GM23248 (cell line): Measurements from ENCODE around the gene MAGEA11.
"Not testable (repeated sequence)": the region's sequence is repeated elsewhere in the genome, so short reads cannot be mapped to it uniquely, and the experiment has no call there.

Experiments
- EZH2 ChIP-seq: fragments of 200-600 bp; sonication (generic); IDR thresholded peaks from 2 replicates; pipeline ENCODE4 v1.6.1; 2018; ENCODE audit warnings: antibody characterized with exemption, mild to moderate bottlenecking; ENCODE audit not compliant: insufficient read depth, poor library complexity, severe bottlenecking
- EZH2phosphoT487 ChIP-seq: fragments of 200-600 bp; sonication (generic); IDR thresholded peaks from 2 replicates; pipeline ENCODE4 v1.6.1; 2018; ENCODE audit warnings: antibody characterized with exemption, moderate library complexity, mild to moderate bottlenecking, low read depth; ENCODE audit not compliant: insufficient read depth

- not testable (repeated sequence) for TF ChIP-seq EZH2, EZH2phosphoT487
Measured at GRCh38 chrX:149679164-149679678, 32.6 kb upstream of the MAGEA11 start.
